Fibroblast of pulmonary artery (primary cell): ENCODE measurements around the gene SLC25A45.
A peak's percentile ranks its signal among the peaks of the same experiment; 100 is the strongest.

Experiments used
- DNase-seq: peaks from one replicate; pipeline ENCODE4 v3.0.0-alpha.2; 2010; ENCODE audit warnings: low read depth
- H3K4me3 ChIP-seq: replicated peaks from 2 replicates; pipeline ENCODE4 v1.5.1; 2011; ENCODE audit warnings: low read depth, mild to moderate bottlenecking, control low read depth, low read length, moderate library complexity
- CTCF ChIP-seq: IDR thresholded peaks from 2 replicates; pipeline ENCODE4 v1.5.1; 2011; ENCODE audit warnings: mild to moderate bottlenecking, control low read depth, low read length, inconsistent platforms; ENCODE audit errors: missing control alignments

Gene SLC25A45

GRCh38 chr11:65382804-65383368, 440 bp upstream of the SLC25A45 start:
- TF ChIP-seq CTCF = no peak
- peak overlapping the region; percentile 32 for H3K4me3 ChIP-seq
- DNase-seq = no peak

- DNase-seq = no peak
- TF ChIP-seq CTCF = no peak
- H3K4me3 ChIP-seq = peak overlapping the region; percentile 44
Observed at GRCh38 chr11:65381716-65382032, 772 bp downstream of the SLC25A45 start.

DNA sequence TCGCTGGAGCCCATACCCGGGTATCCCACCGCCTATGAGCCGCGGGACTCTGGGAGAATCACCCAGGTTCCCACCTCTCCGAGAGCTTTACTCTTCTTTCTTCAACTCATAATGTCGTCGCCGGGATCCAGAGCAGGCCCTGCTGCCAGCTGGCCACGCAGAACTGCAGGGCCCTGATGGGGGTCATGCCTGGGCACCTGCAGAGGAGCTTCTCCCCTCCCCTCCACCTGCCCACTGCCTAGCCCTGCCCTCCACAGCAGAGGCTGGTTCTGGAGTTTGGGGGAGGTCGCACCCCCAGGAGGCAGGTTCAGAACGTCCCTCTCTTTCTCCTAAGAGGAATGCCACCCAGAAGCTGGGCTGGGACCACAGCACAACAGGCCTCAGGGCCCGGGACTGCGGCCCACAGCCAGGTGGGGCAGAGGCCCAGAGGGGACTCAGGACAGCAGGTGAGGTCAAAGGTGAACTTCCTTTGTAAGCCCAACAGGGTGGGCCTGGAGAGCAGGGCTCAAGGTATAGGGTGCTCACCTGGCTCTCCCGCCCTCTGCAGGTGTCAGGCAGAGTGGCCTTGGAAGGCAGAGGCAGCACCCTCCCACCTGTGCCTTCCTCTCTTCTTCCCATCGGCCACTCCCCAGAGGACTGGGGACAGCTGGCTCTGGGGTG, 1.9 kb downstream of the SLC25A45 start:
- H3K4me3 ChIP-seq = no peak overlapping the region
- TF ChIP-seq CTCF = no peak
- DNase-seq = no peak

- no peak for TF ChIP-seq CTCF
- H3K4me3 ChIP-seq = no peak overlapping the region
- DNase-seq = no peak
Observed at GRCh38 chr11:65379698-65380459, 2.6 kb downstream of the SLC25A45 start.

- no peak for TF ChIP-seq CTCF
- DNase-seq = no peak
- no peak overlapping the region for H3K4me3 ChIP-seq
Observed at GRCh38 chr11:65378928-65379638, 3.4 kb downstream of the SLC25A45 start.

DNA sequence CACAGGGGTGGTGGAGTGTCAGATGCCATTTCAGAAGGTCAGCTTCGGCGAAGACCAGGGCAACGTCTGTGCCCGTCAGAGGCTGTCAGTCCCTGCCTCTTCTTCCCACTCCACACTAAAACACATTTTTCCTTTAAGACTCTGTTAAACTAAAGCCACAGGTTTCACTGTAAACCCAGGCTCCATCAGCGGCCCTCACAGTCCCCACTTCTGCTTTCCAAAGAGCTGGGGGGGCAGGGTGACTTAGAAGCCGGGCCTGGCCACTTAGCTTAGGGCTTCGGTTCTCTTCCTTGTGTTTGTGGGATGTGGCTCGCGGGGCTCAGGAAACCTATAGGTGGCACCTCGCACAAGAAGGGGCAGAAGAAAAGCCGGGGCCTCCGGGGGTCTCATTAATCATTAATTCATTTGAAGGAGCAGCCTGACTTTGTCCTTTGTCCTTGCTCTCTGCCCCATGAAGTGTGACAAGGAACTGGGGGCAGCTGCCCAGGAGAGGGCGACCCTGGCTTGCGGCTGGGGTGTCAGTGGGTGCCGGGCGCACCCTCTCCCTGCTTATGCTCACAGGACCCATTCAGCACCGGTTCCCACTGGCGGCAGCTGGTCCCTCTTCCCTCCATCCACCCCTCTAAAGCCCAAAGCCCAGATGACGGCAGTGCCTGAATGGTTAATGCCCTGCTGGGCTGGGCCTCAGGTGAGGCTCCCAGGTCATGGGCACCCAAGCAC, 4.1 kb downstream of the SLC25A45 start:
- no peak overlapping the region for H3K4me3 ChIP-seq
- no peak for DNase-seq
- no peak for TF ChIP-seq CTCF
